Measurements from ENCODE around the gene CHIT1.

CHIT1 gene

GRCh38 chr1:203199816-203200571 is 29.5 kb downstream of the CHIT1 start:
- peak; percentile 93 for DNase-seq (ENCODE audit: low read depth)
- no peak overlapping the region for H3K4me3 ChIP-seq (ENCODE audit: low read depth, low read length)
- TF ChIP-seq MYC (IDR thresholded peaks at IDR 0.05; ENCODE audit: low read depth, low read length) (no peak), CTCF (IDR thresholded peaks at IDR 0.05; ENCODE audit: low read depth, low read length) (no peak), POLR2A (IDR thresholded peaks at IDR 0.05; ENCODE audit: extremely low read depth, insufficient read length) (no peak), MAX (IDR thresholded peaks at IDR 0.05; ENCODE audit: low read depth, low read length) (0 out of 2 replicates have a peak, but pooled peaks have one; percentile 19)

- no peak overlapping the region for H3K4me3 ChIP-seq (ENCODE audit: low read depth, low read length)
- TF ChIP-seq POLR2A (IDR thresholded peaks at IDR 0.05; ENCODE audit: extremely low read depth, insufficient read length) (no peak), MYC (IDR thresholded peaks at IDR 0.05; ENCODE audit: low read depth, low read length) (0 out of 2 replicates have a peak, but pooled peaks have one; percentile 4)
- no peak for DNase-seq (ENCODE audit: low read depth)
Measured at GRCh38 chr1:203199481-203199815, 30.0 kb downstream of the CHIT1 start.

GRCh38 chr1:203199002-203199401 is 30.5 kb downstream of the CHIT1 start:
- H3K4me3 ChIP-seq (ENCODE audit: low read depth, low read length), result no peak overlapping the region
- no peak for TF ChIP-seq POLR2A (IDR thresholded peaks at IDR 0.05; ENCODE audit: extremely low read depth, insufficient read length)
- no peak for DNase-seq (ENCODE audit: low read depth)

GRCh38 chr1:203197625-203198024 is 31.8 kb downstream of the CHIT1 start:
- peak; percentile 86 for DNase-seq (ENCODE audit: low read depth)
- TF ChIP-seq MAX (IDR thresholded peaks at IDR 0.05; ENCODE audit: low read depth, low read length) (peak; percentile 55), POLR2A (IDR thresholded peaks at IDR 0.05; ENCODE audit: extremely low read depth, insufficient read length) (no peak), MYC (IDR thresholded peaks at IDR 0.05; ENCODE audit: low read depth, low read length) (peak; percentile 52; the same call in 1 of the 2 replicates), CTCF (IDR thresholded peaks at IDR 0.05; ENCODE audit: low read depth, low read length) (no peak)
- no peak overlapping the region for H3K4me3 ChIP-seq (ENCODE audit: low read depth, low read length)

GRCh38 chr1:203196371-203196770 is 33.1 kb downstream of the CHIT1 start:
- no peak for DNase-seq (ENCODE audit: low read depth)
- TF ChIP-seq POLR2A (IDR thresholded peaks at IDR 0.05; ENCODE audit: extremely low read depth, insufficient read length), result no peak
- no peak for TF ChIP-seq MYC (IDR thresholded peaks at IDR 0.05; ENCODE audit: low read depth, low read length)
- no peak for TF ChIP-seq MAX (IDR thresholded peaks at IDR 0.05; ENCODE audit: low read depth, low read length)
- TF ChIP-seq CTCF (IDR thresholded peaks at IDR 0.05; ENCODE audit: low read depth, low read length), result no peak
- no peak overlapping the region for H3K4me3 ChIP-seq (ENCODE audit: low read depth, low read length)

GRCh38 chr1:203190949-203191348 is 38.5 kb downstream of the CHIT1 start:
- DNase-seq (ENCODE audit: low read depth), result no peak
- no peak for TF ChIP-seq MAX (IDR thresholded peaks at IDR 0.05; ENCODE audit: low read depth, low read length)
- TF ChIP-seq POLR2A (IDR thresholded peaks at IDR 0.05; ENCODE audit: extremely low read depth, insufficient read length), result no peak
- TF ChIP-seq CTCF (IDR thresholded peaks at IDR 0.05; ENCODE audit: low read depth, low read length), result no peak
- TF ChIP-seq MYC (IDR thresholded peaks at IDR 0.05; ENCODE audit: low read depth, low read length), result no peak
- H3K4me3 ChIP-seq (ENCODE audit: low read depth, low read length), result no peak overlapping the region

GRCh38 chr1:203189951-203190352 is 39.5 kb downstream of the CHIT1 start:
- peak; percentile 78 for DNase-seq (ENCODE audit: low read depth)
- H3K4me3 ChIP-seq (ENCODE audit: low read depth, low read length), result no peak overlapping the region
- TF ChIP-seq MAX (IDR thresholded peaks at IDR 0.05; ENCODE audit: low read depth, low read length), result peak; percentile 20; the same call in 1 of the 2 replicates
- no peak for TF ChIP-seq CTCF (IDR thresholded peaks at IDR 0.05; ENCODE audit: low read depth, low read length)
- no peak for TF ChIP-seq POLR2A (IDR thresholded peaks at IDR 0.05; ENCODE audit: extremely low read depth, insufficient read length)
- 0 out of 2 replicates have a peak, but pooled peaks have one; percentile 13 for TF ChIP-seq MYC (IDR thresholded peaks at IDR 0.05; ENCODE audit: low read depth, low read length)
